Neural cell (in vitro differentiated cells): ENCODE measurements around the gene TGFBR3. TPM values are rescaled to one million over a fixed set of nuclear protein-coding genes. Genes with fewer than 3 reads are reported as not detected.

Source experiments
- H2AFZ ChIP-seq: fragments of 200-600, 300-800 bp; sonication (generic), shearing (Covaris generic); 2 replicates; pipeline ENCODE4 v1.6.0; 2014; ENCODE audit warnings: low read depth, mild to moderate bottlenecking, antibody characterized with exemption, low read length, moderate library complexity
- H3F3A ChIP-seq: fragments of 200-600 bp; shearing (Covaris generic); 2 replicates; pipeline ENCODE4 v1.6.1; 2016; ENCODE audit warnings: mild to moderate bottlenecking, moderate library complexity, mixed read lengths, antibody characterized with exemption, low read length; ENCODE audit not compliant: insufficient read depth, poor library complexity, severe bottlenecking
- H3K27ac ChIP-seq: fragments of 200-600, 300-800 bp; sonication (generic), shearing (Covaris generic); 2 replicates; pipeline ENCODE4 v1.5.1; 2014; ENCODE audit warnings: mild to moderate bottlenecking, low read length, moderate library complexity
- H3K27me3 ChIP-seq: fragments of 300-800, 200-600 bp; sonication (generic), shearing (Covaris generic); 2 replicates; pipeline ENCODE4 v1.6.0; 2014; ENCODE audit warnings: mild to moderate bottlenecking, low read depth, low read length, moderate library complexity; ENCODE audit not compliant: insufficient read depth
- H3K36me3 ChIP-seq: fragments of 300-800, 200-600 bp; sonication (generic), shearing (Covaris generic); 2 replicates; pipeline ENCODE4 v1.5.1; 2014; ENCODE audit warnings: mild to moderate bottlenecking, antibody characterized with exemption, low read length, moderate library complexity; ENCODE audit not compliant: insufficient read depth
- H3K4me2 ChIP-seq: fragments of 300-800, 200-600 bp; sonication (generic), shearing (Covaris generic); 2 replicates; pipeline ENCODE4 v1.6.0; 2014; ENCODE audit warnings: mild to moderate bottlenecking, low read length
- H3K4me3 ChIP-seq: fragments of 300-800, 200-600 bp; sonication (generic), shearing (Covaris generic); 2 replicates; pipeline ENCODE4 v1.5.1; 2014; ENCODE audit warnings: mild to moderate bottlenecking, low read length, moderate library complexity
- H3K79me2 ChIP-seq: fragments of 200-600 bp; shearing (Covaris generic); replicated peaks from 2 replicates; pipeline ENCODE4 v1.6.0; 2014; ENCODE audit warnings: mild to moderate bottlenecking, low read length, moderate library complexity; ENCODE audit not compliant: insufficient read depth
- H3K9ac ChIP-seq: fragments of 300-800, 200-600 bp; sonication (generic), shearing (Covaris generic); 2 replicates; pipeline ENCODE4 v1.6.1; 2016; ENCODE audit warnings: mild to moderate bottlenecking, low read length, mixed read lengths
- H3K9me2 ChIP-seq: fragments of 200-600 bp; shearing (Covaris generic); 2 replicates; pipeline ENCODE4 v1.6.1; 2016; ENCODE audit warnings: mild to moderate bottlenecking, low read length, mixed read lengths; ENCODE audit not compliant: insufficient read depth
- H3K9me3 ChIP-seq: fragments of 200-600, 300-800 bp; sonication (generic), shearing (Covaris generic); 2 replicates; pipeline ENCODE4 v1.6.1; 2016; ENCODE audit warnings: mild to moderate bottlenecking, mixed run types, low read length, moderate library complexity, mixed read lengths
- H4K20me1 ChIP-seq: fragments of 200-600 bp; shearing (Covaris generic); 2 replicates; pipeline ENCODE4 v1.6.1; 2016; ENCODE audit warnings: mild to moderate bottlenecking, mixed run types; ENCODE audit not compliant: insufficient read depth
- CTCF ChIP-seq: fragments of 450-650 bp; IDR thresholded peaks from 2 replicates; pipeline ENCODE4 v1.5.1; 2014; ENCODE audit warnings: antibody characterized with exemption, mild to moderate bottlenecking, moderate library complexity; ENCODE audit not compliant: poor library complexity, severe bottlenecking
- EP300 ChIP-seq: fragments of 450-650 bp; conservative IDR thresholded peaks from 2 replicates; pipeline ENCODE4 v1.6.1; 2014; ENCODE audit warnings: antibody characterized with exemption, mild to moderate bottlenecking, moderate library complexity; ENCODE audit not compliant: poor library complexity, severe bottlenecking
- EZH2 ChIP-seq: fragments of 200-600, 300-800 bp; shearing (Covaris generic), sonication (generic); IDR thresholded peaks from 2 replicates; pipeline ENCODE4 v1.6.1; 2014; ENCODE audit warnings: antibody characterized with exemption, low read length, borderline replicate concordance, mild to moderate bottlenecking; ENCODE audit not compliant: insufficient read depth, poor library complexity, severe bottlenecking
- MXI1 ChIP-seq: fragments of 450-650 bp; conservative IDR thresholded peaks from 2 replicates; pipeline ENCODE4 v1.6.1; 2014; ENCODE audit warnings: antibody characterized with exemption, mild to moderate bottlenecking; ENCODE audit not compliant: poor library complexity, severe bottlenecking
- POLR2AphosphoS5 ChIP-seq: IDR thresholded peaks from 2 replicates; pipeline ENCODE4 v1.6.1; 2012
- RAD21 ChIP-seq: fragments of 450-650 bp; conservative IDR thresholded peaks from 2 replicates; pipeline ENCODE4 v1.6.1; 2014; ENCODE audit warnings: antibody characterized with exemption, mild to moderate bottlenecking, moderate library complexity
- REST ChIP-seq: IDR thresholded peaks from 2 replicates; pipeline ENCODE4 v1.6.1; 2012; ENCODE audit warnings: borderline replicate concordance
- SMC3 ChIP-seq: fragments of 450-650 bp; conservative IDR thresholded peaks from 2 replicates; pipeline ENCODE4 v1.6.1; 2014; ENCODE audit warnings: antibody characterized with exemption, mild to moderate bottlenecking, moderate library complexity; ENCODE audit not compliant: poor library complexity
- TAF1 ChIP-seq: IDR thresholded peaks from 2 replicates; pipeline ENCODE4 v1.6.1; 2012; ENCODE audit warnings: low read depth
- polyA plus RNA-seq: library from polyadenylated mRNA; depleted of rRNA; stranded (reverse); fragments of >200 nt; gene quantifications from 2 replicates; pipeline ENCODE4 v1.2.3, GENCODE V29; 2014

The TGFBR3 gene
- polyA plus RNA-seq, 1 donor from 2014 or later, result 0.25 TPM

- H2AFZ ChIP-seq, result no peak overlapping the region
- TF ChIP-seq MXI1 (no peak), EP300 (no peak), POLR2AphosphoS5 (no peak), RAD21 (no peak), REST (no peak), CTCF (no peak), TAF1 (no peak)
- no peaks in the 10 kb centered on the region for H3K9me2 ChIP-seq
- H3K4me2 ChIP-seq, result no peak overlapping the region
- H4K20me1 ChIP-seq, result no peaks in the 10 kb centered on the region
- no peaks in the 10 kb centered on the region for H3K79me2 ChIP-seq
- no peaks in the 10 kb centered on the region for H3K27me3 ChIP-seq
- H3K27ac ChIP-seq, result no peak overlapping the region
- no peak overlapping the region for H3K9ac ChIP-seq
- H3F3A ChIP-seq, result no peaks in the 10 kb centered on the region
- H3K9me3 ChIP-seq, result no peaks in the 10 kb centered on the region
- no peak overlapping the region for H3K4me3 ChIP-seq
- no peaks in the 10 kb centered on the region for H3K36me3 ChIP-seq
These were observed 115.2 kb downstream of the TGFBR3 start for GRCh38 chr1:91770667-91771268.

GRCh38 chr1:91769742-91770141, 116.2 kb downstream of the TGFBR3 start:
- H4K20me1 ChIP-seq, result no peaks in the 10 kb centered on the region
- H2AFZ ChIP-seq, result no peak overlapping the region
- no peaks in the 10 kb centered on the region for H3F3A ChIP-seq
- no peaks in the 10 kb centered on the region for H3K36me3 ChIP-seq
- no peaks in the 10 kb centered on the region for H3K9me3 ChIP-seq
- H3K27me3 ChIP-seq, result no peaks in the 10 kb centered on the region
- H3K9ac ChIP-seq, result no peak overlapping the region
- TF ChIP-seq EZH2 (no peak), POLR2AphosphoS5 (no peak), SMC3 (no peak), CTCF (no peak), MXI1 (no peak), EP300 (no peak), RAD21 (no peak), TAF1 (no peak), REST (no peak)
- no peaks in the 10 kb centered on the region for H3K9me2 ChIP-seq
- H3K27ac ChIP-seq, result no peak overlapping the region
- no peaks in the 10 kb centered on the region for H3K79me2 ChIP-seq
- no peak overlapping the region for H3K4me2 ChIP-seq
- no peak overlapping the region for H3K4me3 ChIP-seq
